ENCODE results near the gene KCNAB1. TPM values are rescaled to one million over a fixed set of nuclear protein-coding genes. Genes with fewer than 3 reads are reported as not detected.

Gene KCNAB1
- polyA plus RNA-seq, 4 donors = 2.9 to 10.9 (median 4.1) TPM

DNA sequence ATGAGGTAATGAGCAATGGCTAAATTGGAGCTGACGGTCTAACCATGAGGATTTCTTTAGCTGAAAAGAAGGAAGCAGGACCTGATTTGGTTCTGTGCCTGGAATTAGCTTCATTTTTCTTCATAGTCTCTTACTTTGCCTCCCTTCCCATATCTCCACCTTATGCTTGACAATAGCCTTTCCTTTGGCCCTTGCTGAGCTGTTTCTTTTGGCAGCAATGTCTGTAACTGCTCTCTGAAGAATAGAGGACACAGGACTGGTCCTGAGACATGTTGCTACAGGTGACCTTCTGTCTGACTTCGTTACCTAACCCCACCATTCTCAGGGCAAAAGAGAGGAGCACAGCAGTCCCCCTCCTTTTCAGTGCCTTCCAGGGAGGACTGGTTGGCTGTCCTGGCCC, 312.2 kb downstream of the KCNAB1 start:
- DNase-seq (ENCODE audit: low read depth in 4 of 4, low spot score in 3 of 4) = no peak

DNA sequence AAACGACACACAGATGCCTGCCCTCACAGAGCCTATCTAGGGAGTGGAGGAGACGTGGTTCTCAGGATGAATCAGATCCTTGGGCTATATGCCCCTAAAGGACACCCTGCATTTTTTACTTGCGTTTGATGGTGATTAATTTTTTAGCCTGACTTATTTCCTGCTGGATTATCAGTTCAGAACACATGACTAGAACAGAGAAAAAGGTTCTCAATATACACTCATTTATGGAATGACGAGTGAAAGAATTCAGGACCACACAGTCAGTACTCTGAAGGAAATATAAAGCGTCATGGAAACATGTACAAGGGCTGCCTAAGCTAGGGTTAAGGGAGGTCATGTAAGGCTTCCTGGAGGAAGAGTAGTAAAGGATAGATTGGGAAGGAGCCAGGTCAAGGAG, 312.8 kb downstream of the KCNAB1 start:
- DNase-seq (ENCODE audit: low read depth in 4 of 4, low spot score in 3 of 4) = no peak

DNA sequence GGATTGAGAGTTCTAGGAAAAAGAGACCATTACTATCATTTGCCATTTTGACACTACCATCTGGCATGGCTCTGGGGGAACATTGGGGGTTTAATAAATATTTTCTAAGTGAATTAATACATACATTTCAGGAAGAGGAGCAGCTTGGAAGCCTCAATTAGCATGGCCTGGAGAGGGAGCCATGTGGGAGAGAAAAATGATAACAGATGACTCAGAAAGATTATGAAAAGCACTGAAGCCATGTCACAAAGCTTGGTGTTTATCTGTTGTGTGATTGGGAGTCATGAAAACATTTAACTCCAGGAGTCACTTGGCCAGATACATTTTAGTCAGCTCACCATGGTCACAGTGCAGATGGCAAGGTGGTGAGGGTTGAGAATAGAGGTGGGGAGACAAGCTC, 313.5 kb downstream of the KCNAB1 start:
- DNase-seq (ENCODE audit: low read depth in 4 of 4, low spot score in 3 of 4) = no peak

DNA sequence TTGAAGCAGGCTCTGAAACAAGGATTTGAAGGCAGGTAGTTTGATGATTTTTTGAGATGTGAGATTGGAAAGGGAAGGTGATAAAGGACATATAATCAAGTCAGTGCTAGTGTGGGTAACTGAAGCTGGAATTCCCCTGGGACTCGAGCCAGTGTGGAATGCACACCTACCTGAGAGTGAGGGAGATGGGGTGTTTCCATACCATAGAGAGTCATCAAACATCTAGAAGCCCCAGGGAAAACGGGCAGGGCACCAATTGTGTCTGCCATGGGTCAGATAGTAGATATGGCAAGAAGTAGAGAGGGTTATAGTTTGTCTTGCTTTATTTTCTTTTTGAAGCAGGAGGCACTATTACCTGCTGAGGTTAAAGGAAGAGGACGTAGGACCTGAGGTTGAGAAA, 314.5 kb downstream of the KCNAB1 start:
- DNase-seq (ENCODE audit: low read depth in 4 of 4, low spot score in 3 of 4) = no peak

DNA sequence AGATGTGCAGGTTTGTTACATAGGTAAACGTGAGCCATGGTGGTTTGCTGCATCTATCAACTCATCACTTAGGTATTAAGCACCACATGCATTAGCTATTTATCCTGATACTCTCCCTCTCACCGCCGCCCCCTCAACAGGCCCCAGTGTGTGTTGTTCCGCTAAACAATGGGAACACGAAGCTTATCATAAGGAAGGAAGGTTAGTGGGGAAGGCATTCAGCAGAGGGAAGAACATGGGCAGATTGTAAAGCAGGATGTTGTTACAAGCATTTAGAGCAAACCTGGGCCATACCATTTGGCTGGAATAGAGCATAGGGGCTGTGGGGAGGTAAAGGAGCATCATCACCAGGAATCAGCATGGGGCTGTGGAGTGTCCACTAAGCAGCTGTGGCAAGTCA, 322.7 kb downstream of the KCNAB1 start:
- DNase-seq (ENCODE audit: low read depth in 4 of 4, low spot score in 3 of 4) = no peak

DNA sequence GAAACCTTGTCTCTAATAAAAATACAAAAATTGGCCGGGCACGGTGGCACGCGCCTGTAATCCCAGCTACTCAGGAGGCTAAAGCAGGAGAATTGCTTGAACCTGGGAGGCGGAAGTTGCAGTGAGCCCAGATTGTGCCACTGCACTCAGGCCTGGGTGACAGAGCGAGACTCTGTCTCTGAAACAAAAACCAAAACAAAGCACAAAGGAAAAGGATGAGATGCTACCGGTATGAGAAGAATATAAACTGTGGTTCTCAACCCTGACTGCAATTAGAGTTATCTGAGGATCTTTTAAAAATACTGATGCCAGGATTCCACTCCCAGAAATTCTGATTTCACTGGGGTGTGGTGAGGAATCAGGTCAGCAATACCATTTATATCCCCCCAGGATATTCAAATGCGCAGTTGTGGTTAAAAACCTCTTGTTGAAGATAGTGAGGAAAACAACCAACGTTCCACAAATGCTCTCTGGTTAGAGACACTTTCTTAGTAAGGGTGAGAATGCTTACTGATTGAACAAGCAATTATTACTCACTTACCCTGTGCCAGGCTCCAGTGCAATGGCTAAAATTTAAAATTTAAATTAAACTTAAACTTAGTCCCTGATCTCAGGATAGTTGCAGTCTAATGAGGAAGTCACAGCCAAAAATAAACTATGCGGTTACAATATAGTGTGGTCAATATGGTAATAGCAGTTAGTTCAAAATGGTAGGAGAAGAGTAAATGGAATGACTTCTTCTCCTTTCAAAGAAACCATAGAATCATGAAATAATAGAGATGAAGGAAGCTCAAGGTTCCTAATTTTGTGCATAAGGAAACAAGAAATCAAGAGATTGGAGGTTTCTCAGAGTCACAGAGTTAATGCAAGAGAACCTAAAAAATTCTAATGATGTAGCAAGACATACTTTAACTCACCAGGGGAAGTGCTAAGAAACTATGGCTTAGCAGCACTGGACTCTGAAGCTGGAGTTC, 325.0 kb downstream of the KCNAB1 start:
- no peak for DNase-seq (ENCODE audit: low read depth in 4 of 4, low spot score in 3 of 4)

DNA sequence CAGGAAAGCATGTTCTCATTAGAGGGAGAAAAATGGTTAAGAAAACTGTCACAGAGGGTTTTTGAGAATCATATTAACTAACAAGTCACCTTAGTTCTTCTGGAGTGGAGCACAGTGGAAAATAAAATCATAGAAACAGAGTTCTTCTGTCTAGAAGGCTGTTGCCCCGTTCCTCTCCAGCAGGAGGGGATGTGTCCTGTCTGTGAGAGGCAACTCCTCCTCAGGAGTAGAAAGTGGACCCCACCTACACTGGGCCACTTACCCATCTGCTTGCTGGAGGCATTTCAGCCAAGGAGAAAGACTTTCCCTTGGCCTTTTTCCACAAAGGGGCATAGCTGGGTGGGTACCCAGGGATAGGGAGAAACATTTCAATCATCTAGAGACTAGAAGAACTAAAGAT, 327.9 kb downstream of the KCNAB1 start:
- DNase-seq (ENCODE audit: low read depth in 4 of 4, low spot score in 3 of 4) = no peak

DNA sequence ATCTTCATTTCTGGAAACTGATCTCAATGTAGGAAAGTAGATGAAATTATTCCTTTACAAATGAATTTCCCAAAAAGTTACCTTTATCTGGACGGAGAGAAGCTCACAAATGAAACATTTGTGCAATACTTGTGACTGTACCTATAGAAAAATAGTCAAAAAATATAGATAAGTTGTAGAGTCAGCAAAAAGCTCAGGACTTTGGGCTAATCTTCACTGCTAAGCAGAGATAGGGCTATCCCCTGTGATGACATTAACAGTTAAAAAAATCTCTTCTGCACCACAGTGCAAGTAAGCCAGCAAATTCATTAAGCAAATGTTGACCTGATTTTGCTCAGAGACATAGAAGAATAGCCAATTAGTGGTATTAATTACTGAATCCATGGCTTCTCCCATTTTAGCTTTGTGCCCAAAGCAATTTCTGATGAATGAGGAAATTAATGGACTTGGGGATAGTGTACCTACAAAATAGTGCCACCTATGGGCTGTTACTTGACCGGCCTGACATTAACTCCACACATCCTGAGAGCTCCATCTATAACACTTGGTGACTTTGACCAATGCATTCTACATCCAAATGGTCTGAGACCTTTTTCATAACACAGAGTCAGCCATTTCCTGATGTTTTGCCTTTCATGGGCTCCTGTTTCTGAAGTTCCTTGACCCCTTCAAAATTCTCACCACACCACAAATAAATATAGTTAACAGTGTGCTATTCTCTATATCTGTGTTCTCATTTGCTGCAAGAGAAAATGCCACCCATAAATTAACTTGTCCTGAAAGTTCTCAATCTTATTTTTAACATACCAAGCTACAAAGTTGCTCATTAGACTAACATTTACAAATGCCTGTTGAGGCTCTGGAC, 329.6 kb downstream of the KCNAB1 start:
- DNase-seq (ENCODE audit: low read depth in 4 of 4, low spot score in 3 of 4) = no peak

DNA sequence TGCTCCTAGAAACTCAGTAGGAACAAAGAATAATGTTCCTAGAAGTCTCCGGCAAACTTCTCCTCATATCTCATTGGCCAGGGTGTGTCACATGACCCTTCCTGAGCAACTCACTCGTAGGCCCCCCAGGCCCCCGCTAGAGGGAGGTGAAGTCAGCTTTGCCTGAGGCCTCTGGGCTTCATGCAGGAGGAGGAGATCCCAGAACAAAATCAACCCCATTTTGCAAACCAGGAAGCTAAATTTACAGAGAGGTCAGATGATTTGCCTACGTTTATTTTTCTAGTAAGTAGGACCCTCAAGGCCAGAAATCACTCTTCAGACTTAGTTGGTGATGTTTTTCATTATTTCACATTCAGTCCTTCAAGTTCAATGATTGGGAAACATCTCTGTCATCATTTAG, 335.5 kb downstream of the KCNAB1 start:
- DNase-seq (ENCODE audit: low read depth in 4 of 4, low spot score in 3 of 4) = no peak

DNA sequence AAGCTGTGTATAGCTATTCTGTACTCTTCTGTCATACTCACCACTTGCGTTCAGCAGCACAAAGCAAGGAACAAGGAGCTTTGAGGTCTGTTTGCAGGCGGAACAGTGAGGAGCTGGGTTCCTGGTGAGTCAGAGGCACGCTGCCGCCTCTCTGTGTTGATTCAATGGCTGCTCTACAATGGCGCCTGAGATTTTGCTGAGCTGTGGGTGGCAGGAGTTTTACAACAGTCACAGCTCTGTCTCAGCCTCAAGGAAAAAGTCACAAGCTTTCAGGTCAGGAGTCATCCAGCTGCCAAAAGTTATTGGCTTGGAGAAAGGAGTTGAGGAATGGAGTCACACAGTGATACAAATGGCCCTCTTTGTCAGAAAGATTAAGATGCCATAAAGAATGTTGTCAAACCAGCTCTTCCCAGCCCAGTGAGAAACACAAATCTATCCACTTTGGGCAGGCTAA, 336.4 kb downstream of the KCNAB1 start:
- no peak for DNase-seq (ENCODE audit: low read depth in 4 of 4, low spot score in 3 of 4)

DNA sequence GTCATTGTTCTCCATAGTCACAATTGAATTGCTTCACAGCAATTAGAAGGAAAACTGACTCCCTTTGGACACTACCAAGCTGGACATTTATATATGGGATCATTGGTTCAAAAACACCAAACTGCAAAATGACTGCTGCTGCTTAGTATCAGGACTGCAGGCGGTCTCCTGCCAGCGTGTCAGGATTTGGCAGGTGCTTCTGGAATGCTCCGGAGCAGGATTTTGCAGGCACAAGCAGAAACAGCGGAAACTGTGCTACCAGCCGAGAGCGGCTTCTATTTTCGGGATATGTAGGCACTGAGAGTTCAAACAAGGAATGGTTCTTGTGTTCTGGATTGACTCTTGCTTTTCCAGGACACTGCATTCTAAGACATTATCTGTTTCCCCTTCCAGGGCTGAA, 339.1 kb downstream of the KCNAB1 start:
- no peak for DNase-seq (ENCODE audit: low read depth in 4 of 4, low spot score in 3 of 4)

DNA sequence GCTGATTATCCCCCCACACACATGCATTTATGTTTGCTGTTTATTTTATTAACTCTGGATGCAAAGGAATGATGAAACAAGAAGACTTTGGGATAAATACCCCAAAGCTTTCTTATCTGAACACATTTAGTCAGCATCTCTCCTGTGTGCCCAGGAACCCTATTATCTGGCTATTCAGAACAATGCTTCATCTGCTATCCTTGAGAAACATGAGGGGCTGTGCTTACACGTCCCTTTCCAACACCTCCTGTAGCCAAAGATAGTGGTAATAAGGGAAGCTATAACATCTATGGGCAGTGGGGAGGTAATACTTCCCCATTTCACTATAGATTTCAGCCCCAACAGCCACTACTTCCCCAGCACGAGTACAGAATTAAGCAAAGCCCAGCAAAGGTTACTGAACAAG, 339.8 kb downstream of the KCNAB1 start:
- DNase-seq (ENCODE audit: low read depth in 4 of 4, low spot score in 3 of 4) = no peak

DNA sequence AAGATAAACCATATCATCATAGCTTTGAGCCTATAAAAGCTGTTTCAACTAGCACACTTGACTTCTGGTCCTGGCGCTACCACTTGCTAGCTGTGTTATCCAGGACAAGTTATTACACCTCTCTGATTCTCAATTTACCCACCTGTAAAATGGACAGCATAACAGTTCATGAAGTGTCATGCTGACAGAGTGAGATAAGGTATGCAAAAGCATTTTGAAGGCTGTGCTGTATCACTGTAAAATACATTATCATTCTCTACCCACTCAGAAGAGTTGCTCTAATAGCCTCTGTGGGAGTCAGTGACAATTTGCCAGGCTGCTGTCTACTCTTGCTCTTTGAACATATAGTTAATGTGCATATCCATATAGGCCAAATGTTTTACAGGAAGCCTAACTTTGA, 341.5 kb downstream of the KCNAB1 start:
- DNase-seq (ENCODE audit: low read depth in 4 of 4, low spot score in 3 of 4) = no peak

DNA sequence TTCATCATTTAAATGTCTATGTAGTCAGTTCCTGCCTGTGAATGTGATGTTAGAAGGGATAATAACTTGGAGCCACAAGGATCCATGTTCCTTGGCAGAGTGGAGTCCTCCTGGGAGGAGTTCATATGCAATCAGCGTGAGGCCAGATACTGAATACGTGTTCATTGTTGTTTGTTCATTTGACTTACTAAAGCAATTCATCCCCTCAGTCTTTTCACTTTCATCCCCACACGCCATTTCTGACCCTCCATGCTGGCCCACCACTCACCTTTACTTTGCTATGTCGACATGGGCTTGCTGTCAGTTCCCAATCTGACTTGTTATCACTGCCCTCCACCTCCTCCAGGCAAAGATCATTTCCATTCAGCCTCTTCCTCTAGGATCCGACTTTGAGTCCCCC, 342.7 kb downstream of the KCNAB1 start:
- no peak for DNase-seq (ENCODE audit: low read depth in 4 of 4, low spot score in 3 of 4)

DNA sequence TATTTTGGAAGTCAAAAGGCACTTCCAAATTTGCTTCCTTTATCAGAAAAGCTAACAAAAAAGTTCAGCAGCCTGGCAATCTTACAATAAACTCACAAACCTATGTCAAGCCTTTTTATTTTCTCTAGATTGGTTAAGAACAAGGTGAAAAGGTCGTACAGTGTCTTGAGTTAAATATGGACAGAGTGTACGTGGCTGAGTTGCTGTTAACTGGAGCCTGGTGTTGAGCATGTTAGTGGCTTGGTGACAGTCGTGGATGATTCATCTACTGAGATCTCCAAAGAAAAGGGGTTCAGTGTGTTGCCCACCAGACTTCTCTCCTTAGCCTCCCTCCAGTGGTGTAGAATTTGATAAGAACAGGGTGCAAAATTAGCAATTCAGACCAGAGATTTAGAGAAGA, 344.8 kb downstream of the KCNAB1 start:
- no peak for DNase-seq (ENCODE audit: low read depth in 4 of 4, low spot score in 3 of 4)

DNA sequence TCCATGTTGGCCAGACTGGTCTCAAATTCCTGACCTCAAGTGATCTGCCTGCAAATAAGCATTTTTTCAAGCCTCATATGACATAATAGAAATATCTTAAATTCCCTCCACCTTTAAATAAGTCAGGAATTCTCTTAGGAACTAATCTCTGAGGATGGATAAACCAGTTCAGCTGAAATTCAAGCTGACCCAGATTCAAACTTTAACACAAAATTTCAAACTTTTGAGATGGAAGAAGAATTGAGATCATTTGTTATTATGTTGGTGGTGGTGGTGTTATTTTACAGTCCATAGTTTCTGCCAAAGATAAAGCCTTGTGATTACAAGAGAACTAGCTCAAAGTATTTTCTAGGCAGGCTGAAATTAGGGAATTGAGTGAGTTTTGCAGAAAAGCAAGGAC, 349.1 kb downstream of the KCNAB1 start:
- no peak for DNase-seq (ENCODE audit: low read depth in 4 of 4, low spot score in 3 of 4)

DNA sequence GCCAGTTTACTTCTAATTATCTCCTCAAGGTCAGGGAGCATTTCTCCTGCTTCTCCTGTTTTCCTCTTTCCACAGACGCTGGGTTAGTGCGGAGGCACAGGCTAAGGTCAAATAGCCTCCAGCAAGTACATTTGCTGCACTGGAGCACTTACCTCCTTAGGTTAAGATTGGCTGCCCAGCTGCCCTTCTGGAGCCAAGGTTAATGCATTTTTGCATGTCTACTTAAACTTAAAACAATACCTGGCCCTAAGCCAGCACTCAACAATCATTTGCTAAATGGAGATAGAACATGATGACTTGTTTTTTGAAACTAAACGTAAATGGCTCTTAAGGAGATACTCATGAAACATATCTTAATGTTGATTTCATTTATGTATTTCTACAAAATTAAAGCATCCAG, 351.1 kb downstream of the KCNAB1 start:
- no peak for DNase-seq (ENCODE audit: low read depth in 4 of 4, low spot score in 3 of 4)

DNA sequence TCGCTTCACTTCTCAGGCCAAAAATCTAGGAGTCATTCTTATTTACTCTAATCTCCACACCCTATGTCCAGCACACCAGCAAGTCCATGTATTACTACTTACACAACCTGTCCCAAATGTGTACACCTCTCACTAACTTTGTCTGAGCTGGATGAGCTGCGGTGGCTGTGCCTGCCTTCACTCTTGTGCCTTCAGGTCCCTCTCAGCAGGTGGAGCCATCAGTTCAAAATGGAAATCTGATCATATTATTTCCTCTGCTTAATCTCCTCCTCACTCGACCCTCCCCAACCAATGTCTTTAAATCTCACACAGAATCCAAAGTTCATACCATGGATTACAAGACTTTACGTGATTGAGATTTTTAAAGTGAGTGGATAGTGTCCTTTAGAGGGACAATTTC, 351.8 kb downstream of the KCNAB1 start:
- DNase-seq (ENCODE audit: low read depth in 4 of 4, low spot score in 3 of 4) = no peak

DNA sequence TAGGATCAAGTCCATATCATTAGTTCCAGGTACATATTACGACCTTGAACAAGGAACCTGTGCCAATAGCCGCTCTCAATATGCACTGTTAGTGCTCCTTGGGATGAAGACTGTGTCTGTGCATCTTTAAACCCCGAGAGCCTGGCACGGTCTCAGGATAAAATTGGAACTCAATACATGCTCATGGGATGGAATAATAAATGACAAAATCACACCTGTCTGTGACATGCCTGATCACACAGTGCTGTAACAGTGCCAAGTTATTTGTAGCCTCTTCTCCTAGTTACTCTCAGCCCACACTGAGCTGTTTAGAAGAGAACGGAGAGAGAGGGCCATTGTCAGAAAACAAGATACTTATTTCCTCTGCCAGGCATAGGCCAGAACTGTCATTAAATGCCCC, 352.3 kb downstream of the KCNAB1 start:
- DNase-seq (ENCODE audit: low read depth in 4 of 4, low spot score in 3 of 4) = no peak

DNA sequence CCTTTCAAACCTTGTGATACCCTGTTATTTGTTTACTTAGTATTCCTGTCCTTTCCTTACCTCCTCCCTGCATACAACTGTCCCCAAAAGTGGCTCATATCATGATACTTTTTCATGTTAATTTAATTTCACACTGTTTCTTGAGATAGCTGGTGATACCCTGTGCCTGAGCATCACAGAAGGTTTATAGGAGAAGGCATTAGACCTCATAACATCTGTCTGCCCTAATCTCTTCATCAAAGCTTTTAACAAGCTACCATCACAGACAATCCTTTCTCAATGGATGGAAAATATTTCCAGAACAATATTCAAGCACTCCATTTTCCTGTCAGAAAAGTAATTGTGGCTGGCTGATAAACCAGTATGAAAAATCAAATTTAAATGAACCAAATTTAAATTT, 353.0 kb downstream of the KCNAB1 start:
- DNase-seq (ENCODE audit: low read depth in 4 of 4, low spot score in 3 of 4) = no peak

DNA sequence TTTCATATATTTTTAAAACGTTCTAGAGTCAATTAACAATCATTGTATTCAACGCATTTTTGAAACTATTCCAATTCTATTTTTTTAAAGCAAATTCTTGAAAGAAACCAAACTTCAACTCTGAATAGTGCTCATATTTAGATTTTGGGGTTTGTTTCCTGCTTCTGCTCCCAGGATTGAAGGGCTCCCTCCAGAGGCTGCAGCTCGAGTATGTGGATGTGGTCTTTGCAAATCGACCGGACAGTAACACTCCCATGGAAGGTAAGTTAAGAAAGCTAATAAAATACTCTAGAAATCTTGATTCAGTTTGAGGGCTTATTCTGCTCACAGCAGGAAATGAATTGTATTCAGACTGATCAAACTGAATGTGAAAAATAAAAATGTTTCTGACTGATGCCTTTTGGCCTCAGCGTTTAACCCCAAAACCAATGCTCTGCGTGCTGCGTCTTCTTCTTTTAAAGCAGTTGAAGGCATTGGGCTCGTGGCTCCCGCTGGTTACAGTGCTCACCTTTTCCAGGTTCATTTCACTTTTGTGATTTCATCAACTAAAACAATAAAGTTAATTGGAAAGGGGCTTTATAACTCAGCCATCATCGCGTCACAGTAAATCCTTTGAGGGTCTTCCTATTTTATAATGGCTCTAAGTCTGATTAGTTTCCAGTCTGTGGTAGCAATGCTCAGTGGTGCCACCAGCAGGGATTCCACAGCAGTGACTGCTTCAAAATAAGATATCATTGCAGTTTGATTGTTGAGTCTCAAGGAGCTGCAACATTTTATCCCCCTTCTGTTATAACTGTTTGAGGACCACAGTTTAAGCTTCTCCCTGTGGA, 354.4 kb downstream of the KCNAB1 start:
- DNase-seq (ENCODE audit: low read depth in 4 of 4, low spot score in 3 of 4) = no peak

Data from left renal pelvis (tissue), 4 donors.